Glomerular visceral epithelial cell (primary cell): ENCODE results near the gene SDK2.

Source experiments
- DNase-seq: peaks from one replicate; pipeline ENCODE4 v3.0.0-alpha.2; 2016; ENCODE audit errors: extremely low spot score

SDK2 gene

GRCh38 chr17:73588301-73588846, 55.9 kb downstream of the SDK2 start:
- DNase-seq = no peak

- DNase-seq = no peak
Measured at GRCh38 chr17:73586921-73587602, 57.2 kb downstream of the SDK2 start.

- no peak for DNase-seq
Measured at GRCh38 chr17:73586275-73586832, 57.9 kb downstream of the SDK2 start.

- no peak for DNase-seq
Measured at GRCh38 chr17:73585583-73585982, 58.7 kb downstream of the SDK2 start.

- DNase-seq = no peak
Measured at GRCh38 chr17:73584987-73585386, 59.3 kb downstream of the SDK2 start.

- DNase-seq = no peak
Measured at GRCh38 chr17:73584049-73584448, 60.2 kb downstream of the SDK2 start.

- no peak for DNase-seq
Measured at GRCh38 chr17:73582821-73583220, 61.4 kb downstream of the SDK2 start.

- no peak for DNase-seq
Measured at GRCh38 chr17:73582359-73582758, 61.9 kb downstream of the SDK2 start.

- DNase-seq = no peak
Measured at GRCh38 chr17:73581379-73581778, 62.9 kb downstream of the SDK2 start.

GRCh38 chr17:73580073-73580710, 64.1 kb downstream of the SDK2 start:
- DNase-seq = no peak

GRCh38 chr17:73576556-73577098, 67.6 kb downstream of the SDK2 start:
- no peak for DNase-seq

- DNase-seq = no peak
Measured at GRCh38 chr17:73575470-73576221, 68.6 kb downstream of the SDK2 start.

GRCh38 chr17:73571511-73572130, 72.6 kb downstream of the SDK2 start:
- DNase-seq = no peak

GRCh38 chr17:73569762-73570319, 74.4 kb downstream of the SDK2 start:
- no peak for DNase-seq

GRCh38 chr17:73568934-73569333, 75.3 kb downstream of the SDK2 start:
- DNase-seq = no peak

GRCh38 chr17:73566905-73567782, 77.1 kb downstream of the SDK2 start:
- no peak for DNase-seq

- no peak for DNase-seq
Measured at GRCh38 chr17:73564843-73565242, 79.4 kb downstream of the SDK2 start.

GRCh38 chr17:73562896-73563295, 81.3 kb downstream of the SDK2 start:
- no peak for DNase-seq

GRCh38 chr17:73561111-73561510, 83.1 kb downstream of the SDK2 start:
- DNase-seq = no peak

GRCh38 chr17:73560661-73561060, 83.6 kb downstream of the SDK2 start:
- DNase-seq = no peak
